HG02943 (cell line): ENCODE measurements around the gene B4GALNT3.

Experiments used
- ATAC-seq: cut with Tn5 transposase; IDR thresholded peaks from one replicate; pipeline ENCODE4 v1.9.1; 2021; ENCODE audit warnings: mild to moderate bottlenecking, low read depth, moderate library complexity; ENCODE audit not compliant: unreplicated experiment

The B4GALNT3 gene

GRCh38 chr12:507391-507796, 47.7 kb downstream of the B4GALNT3 start:
- ATAC-seq = no peak

DNA sequence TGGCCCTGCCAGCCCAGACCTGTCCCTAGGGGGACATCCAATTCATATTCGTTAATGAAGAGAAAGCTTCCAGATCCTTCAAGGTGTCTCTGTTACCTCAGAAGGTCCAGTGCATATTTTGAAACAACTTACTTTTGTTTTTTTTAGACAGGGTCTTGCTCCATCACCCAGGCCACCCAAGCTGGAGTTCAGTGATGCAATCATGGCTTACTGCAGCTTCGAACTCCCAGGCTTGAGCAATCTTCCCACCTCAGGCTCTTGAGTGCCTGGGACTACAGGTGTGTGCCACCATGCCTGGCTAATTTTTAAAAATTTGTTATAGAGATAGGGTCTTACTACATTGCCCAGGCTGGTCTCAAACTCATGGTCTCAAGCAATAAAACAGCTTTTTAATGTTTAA, 48.4 kb downstream of the B4GALNT3 start:
- ATAC-seq = no peak

- ATAC-seq = no peak
These were observed 49.1 kb downstream of the B4GALNT3 start for GRCh38 chr12:508795-509194.

GRCh38 chr12:509500-509899, 49.8 kb downstream of the B4GALNT3 start:
- ATAC-seq = no peak

DNA sequence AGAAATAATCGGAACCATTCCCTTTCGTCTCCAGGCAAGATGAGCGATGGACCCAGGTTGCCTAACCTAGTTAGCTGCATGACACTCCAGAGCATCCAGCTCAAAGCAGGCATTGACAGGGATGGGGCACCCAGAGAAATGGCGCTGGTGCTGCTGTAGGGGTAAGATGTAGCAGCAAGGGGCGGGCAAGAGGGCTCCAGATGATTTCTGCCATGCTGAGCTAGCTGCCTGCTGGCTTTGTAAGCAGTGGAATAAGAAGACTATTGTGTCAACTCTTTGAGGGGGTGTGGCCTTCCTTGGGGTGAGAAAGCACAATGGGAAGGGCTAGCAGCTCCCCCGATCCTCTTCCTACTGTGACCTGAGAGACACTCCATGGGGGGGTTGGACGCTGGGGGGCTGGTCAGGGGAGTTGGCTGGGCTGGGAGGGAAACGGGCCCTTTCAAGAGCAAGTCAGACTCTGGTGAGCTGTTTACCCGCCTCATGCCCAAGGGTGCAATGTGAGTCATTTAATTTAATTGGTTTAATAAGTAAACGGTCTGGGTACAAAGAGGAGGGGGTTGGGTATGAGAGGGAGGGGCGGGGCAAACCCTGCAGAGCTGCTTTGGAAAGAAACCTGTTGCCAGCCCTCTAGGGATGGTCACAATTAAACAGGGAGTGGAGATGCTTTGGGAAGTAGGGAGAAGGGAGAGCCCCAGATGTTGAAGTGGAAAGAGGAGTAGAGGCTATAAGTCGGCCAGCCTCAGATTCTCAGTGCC, 50.5 kb downstream of the B4GALNT3 start:
- no peak for ATAC-seq

DNA sequence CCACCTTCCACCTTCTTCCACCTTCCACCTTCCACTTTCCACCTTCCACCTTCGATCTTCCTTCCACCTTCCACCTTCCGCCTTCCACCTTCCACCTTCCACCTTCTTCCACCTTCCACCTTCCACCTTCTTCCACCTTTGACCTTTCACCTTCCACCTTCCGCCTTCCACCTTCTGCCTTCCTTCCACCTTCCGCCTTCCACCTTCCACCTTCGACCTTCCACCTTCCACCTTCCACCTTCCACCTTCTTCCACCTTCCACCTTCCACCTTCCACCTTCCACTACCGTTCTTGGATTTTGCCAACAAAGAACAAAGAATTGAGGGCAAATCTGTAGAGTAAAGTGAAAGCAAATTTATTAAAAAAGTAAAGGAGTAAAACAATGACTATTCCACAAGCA, 53.2 kb downstream of the B4GALNT3 start:
- ATAC-seq = no peak

DNA sequence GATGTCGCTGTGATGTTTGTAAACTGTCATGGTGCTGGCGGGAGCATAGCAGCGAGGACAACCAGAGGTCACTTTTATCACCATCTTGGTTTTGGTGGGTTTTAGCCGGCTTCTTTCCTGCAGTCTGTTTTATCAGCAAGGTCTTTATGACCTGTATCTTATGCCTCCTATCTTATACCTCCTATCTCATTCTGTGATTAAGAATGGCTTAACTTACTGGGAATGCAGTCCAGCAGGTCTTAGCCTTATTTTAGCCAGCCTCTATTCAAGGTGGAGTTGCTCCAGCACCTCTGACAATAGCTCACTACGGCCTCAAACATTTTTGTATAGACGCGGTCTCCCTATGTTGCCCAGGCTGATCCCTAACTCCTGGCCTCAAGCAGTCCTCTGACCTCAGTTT, 53.7 kb downstream of the B4GALNT3 start:
- ATAC-seq = no peak

GRCh38 chr12:517538-517937, 57.8 kb downstream of the B4GALNT3 start:
- ATAC-seq = no peak

DNA sequence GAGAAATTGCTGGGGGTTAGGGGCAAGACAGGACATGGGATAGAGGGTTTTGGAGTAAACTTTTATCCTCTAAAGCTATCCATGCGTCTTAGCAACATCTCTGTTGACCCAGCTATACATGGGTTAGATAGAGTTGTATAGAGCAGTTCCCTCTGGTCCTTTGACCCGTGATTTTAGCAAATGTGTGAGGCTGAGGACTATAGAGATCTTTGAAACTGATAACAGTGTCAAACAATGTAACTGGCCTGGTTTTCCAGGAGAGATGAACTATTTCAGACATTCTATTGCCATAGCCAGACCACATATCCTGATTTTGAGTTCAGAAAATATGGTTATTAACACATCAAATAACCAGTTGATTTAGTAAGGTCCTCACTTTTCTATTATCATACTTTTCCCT, 60.4 kb downstream of the B4GALNT3 start:
- no peak for ATAC-seq

- ATAC-seq = no peak
These were observed 63.1 kb downstream of the B4GALNT3 start for GRCh38 chr12:522692-523378.

DNA sequence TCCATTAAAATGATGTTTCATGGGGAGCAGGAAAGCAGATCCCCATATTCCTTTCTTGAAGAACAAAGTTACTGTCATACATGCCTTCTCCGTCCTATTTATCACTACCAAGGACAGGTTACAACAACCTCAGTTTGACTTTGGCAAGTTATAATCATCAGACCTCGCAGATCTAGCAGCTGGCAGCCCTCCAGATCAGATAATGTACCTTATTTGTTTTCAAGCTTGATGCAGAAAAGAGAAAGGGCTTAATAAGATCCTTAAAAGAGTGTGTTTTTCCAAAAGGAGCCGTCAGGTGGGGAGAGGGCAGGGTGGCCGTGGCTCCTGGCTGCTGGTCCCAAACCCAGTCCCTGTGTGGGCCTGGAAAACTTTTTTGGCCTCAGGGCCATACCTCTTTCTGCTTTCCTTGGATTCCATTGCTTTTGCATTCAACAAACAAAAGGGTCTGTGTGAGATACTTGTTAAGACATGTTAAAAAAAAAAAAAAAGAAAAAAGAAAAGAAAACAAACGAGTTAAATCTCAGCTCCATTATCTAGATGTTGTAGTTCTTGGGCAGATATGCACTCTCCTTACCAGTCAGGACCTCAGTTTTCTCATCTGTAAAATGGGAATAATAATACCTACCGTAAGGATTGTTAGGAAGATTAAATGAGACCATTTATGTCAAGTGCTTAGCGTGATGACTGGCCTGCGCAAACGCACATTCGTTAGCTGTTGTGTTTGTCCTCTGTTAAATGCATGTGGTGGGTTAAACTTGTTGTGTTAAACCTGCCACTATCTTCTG, 64.6 kb downstream of the B4GALNT3 start:
- no peak for ATAC-seq

- no peak for ATAC-seq
These were observed 66.3 kb downstream of the B4GALNT3 start for GRCh38 chr12:526089-526488.

- ATAC-seq = no peak
These were observed 67.5 kb downstream of the B4GALNT3 start for GRCh38 chr12:527241-527640.

- ATAC-seq = no peak
These were observed 68.0 kb downstream of the B4GALNT3 start for GRCh38 chr12:527729-528128.

DNA sequence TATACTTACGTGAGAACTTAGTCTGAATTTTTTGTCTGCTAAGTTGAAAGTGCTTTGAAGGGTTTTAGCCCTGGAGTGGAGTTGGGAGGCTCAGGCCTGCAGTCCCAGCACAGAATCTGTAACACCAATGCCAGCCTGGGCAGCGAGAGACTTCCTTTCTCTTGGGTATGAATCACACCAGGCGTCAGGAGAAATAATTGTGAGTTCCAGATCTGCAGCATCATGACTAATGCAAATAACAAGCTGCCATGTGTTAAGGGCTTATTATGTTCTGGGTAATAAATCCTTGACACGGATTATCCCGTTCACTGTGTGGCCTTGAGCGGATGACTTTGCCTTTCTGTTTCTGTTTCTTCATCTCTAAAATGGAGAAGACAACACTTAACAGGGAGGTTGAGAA, 70.6 kb downstream of the B4GALNT3 start:
- ATAC-seq = no peak

GRCh38 chr12:530821-531220, 71.1 kb downstream of the B4GALNT3 start:
- ATAC-seq = no peak

- ATAC-seq = no peak
These were observed 72.3 kb downstream of the B4GALNT3 start for GRCh38 chr12:531951-532585.

GRCh38 chr12:532908-533565, 73.3 kb downstream of the B4GALNT3 start:
- ATAC-seq = no peak

DNA sequence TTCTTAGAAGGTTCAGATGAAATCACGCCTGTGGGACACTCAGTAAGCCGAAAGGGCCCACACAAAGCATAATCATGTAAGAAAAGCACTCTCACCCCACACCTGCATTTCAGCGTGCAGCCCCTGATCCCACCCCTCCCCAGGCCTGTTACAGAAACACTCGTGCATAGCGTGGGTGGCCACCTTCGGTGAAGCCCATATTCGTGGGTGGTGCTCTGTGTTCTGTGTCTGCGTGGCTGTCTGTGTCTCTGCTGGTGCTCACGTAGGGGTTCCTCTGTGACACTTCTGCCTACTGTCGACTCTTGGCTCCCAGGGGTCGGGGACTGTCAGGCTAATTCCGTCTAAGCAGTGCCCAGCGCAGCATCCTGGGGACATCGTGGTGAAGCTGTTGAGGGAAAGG, 74.0 kb downstream of the B4GALNT3 start:
- no peak for ATAC-seq

GRCh38 chr12:534216-534615, 74.5 kb downstream of the B4GALNT3 start:
- ATAC-seq = no peak
